Stimulated activated CD8-positive, alpha-beta memory T cell treated with anti-CD3 and anti-CD28 coated beads, Interleukin-4, amount 100 ng/mL, for 1 hour (primary cell): ENCODE measurements around the gene FLYWCH1.

Source experiments
- DNase-seq, 2 donors: peaks; one replicate each; pipeline ENCODE4 v3.0.0-alpha.2; 2020; ENCODE audit warnings: low read depth in 2 of 2, low spot score in 1 of 2

FLYWCH1 gene

DNA sequence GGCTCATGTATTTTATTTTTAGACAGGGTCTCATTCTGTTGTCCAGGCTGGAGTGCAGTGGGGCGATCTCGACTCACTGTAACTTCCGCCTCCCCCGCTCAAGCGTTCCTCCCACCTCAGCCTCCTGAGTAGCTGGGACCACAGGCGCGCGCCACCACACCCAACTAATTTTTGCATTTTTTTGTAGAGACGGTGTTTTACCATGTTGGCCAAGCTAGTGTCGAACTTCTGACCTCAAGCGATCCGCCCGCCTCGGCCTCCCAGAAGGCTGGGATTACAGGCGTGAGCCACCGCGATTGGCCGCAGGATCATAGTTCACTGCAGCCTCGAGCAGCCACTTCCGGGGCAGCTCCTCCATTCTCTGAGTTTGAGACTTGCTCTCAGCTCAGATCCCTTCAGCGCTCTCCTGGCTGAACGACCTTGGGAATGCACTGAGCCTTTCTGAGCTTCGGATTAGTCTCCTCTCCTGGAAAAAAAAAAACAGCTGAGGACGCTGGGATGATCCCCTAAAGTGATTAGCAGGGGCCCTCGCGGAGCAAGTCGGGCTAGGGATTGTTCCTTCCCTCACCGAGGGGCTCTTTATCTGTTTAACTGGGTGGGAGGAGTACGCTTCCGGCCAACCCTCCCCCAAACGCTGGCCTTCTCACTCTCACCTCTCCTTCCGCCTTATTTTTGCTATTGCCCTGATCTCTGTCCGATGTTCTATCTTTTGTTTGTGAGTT, 69.6 kb downstream of the FLYWCH1 start:
- DNase-seq = no peak

- no peak for DNase-seq
These were observed 70.1 kb downstream of the FLYWCH1 start for GRCh38 chr16:2981899-2982250.

GRCh38 chr16:2982402-2982801, 70.7 kb downstream of the FLYWCH1 start:
- no peak for DNase-seq

GRCh38 chr16:2983706-2984136, 72.0 kb downstream of the FLYWCH1 start:
- DNase-seq = peak; percentile 46 to 52

GRCh38 chr16:2985462-2985861, 73.7 kb downstream of the FLYWCH1 start:
- no peak for DNase-seq

- no peak for DNase-seq
These were observed 74.2 kb downstream of the FLYWCH1 start for GRCh38 chr16:2985893-2986355.

GRCh38 chr16:2986623-2987188, 75.0 kb downstream of the FLYWCH1 start:
- DNase-seq = no peak

DNA sequence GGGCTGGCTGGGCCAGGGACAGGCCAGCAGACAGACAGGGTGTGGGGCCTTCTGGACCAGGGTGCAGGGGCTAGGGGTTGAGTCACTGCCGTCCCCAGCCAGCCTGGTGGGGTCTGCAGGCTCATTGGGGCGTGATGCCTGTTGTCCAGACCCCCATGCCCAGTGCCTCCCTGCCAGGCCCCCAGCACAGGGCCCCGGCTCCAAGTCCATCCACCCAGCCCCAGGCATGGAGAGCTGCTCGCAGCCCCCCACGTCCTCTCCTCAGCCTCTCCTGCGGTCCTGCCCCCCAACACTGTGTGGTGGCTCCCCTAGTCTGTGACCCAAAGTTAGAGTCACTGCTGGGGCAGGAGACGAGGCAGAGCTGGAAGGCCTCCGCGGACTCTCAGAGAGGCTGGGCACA, 75.6 kb downstream of the FLYWCH1 start:
- no peak for DNase-seq

GRCh38 chr16:2987833-2988232, 76.1 kb downstream of the FLYWCH1 start:
- DNase-seq = no peak

- no peak for DNase-seq
These were observed 76.9 kb downstream of the FLYWCH1 start for GRCh38 chr16:2988590-2989099.

- no peak for DNase-seq
These were observed 79.2 kb downstream of the FLYWCH1 start for GRCh38 chr16:2990891-2991290.

GRCh38 chr16:2991566-2992261, 80.0 kb downstream of the FLYWCH1 start:
- no peak for DNase-seq

DNA sequence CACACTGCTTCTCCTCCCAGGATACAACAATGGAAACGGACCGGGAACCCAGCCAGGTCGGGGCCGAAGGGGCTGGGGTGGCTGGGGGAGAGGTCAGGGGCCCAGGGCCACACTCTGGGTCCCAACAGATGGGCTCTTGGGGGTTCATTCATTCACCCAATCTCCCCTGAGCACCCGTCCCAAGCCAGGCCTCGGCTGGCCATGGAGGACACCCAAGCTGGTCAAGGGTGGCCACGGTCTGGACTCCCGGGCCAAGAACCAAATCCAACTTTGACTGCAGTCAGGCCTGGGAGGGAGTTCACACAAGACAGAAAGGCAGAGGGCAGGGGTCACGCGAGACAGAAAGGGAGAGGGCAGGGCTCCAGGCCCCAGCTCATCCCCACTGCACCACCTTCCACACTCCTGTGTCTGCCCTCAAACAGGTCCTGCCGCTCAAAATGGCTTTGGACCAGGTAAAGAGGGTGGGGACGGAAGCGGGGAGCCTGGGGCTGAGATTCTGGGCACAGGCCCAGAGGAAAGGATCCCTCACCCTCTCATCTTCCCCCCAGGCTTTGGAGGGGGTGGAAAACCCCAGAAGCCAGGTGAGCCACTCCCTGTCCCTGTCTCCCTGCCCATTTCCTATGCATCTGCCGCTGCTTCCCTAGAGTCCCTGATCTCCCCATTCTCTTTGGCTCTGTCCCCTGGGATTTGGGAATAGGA, 80.8 kb downstream of the FLYWCH1 start:
- DNase-seq = no peak

- DNase-seq = no peak
These were observed 84.6 kb downstream of the FLYWCH1 start for GRCh38 chr16:2996298-2996697.

GRCh38 chr16:2999929-3000328, 88.2 kb downstream of the FLYWCH1 start:
- no peak for DNase-seq

GRCh38 chr16:3000540-3000939, 88.8 kb downstream of the FLYWCH1 start:
- no peak for DNase-seq
